Endothelial cell of umbilical vein (primary cell): ENCODE measurements around the gene MBTPS1. TPM values are rescaled to one million over a fixed set of nuclear protein-coding genes. Genes with fewer than 3 reads are reported as not detected.

ENCODE experiments used
- BruUV-seq: library from RNA; stranded (reverse); fragments of 400-500 nt; replicated peaks from 2 replicates; lab custom pipeline; 2021; lab: Mats Ljungman, UMichigan
- CTCF ChIA-PET: fragments of 300-600, 350-600 bp; sonication (Branson Sonifier 250); formaldehyde crosslinking; loops from one replicate; lab custom pipeline; 2021; ENCODE audit warnings: antibody characterized with exemption, inconsistent platforms; lab: Charles Lee
- POLR2A ChIA-PET: fragments of 300-600, 350-600 bp; sonication (Branson Sonifier 250); formaldehyde crosslinking; loops from one replicate; lab custom pipeline; 2021; ENCODE audit warnings: antibody characterized with exemption, inconsistent platforms; lab: Charles Lee
- DNase-seq: peaks from one replicate; pipeline ENCODE4 v3.0.0-alpha.2; 2011; ENCODE audit warnings: low read depth, low spot score
- FAIRE-seq: peaks from 2 replicates; lab custom pipeline; 2011; peaks lifted over from hg19 to GRCh38; lab: Jason Lieb, UNC
- H2AFZ ChIP-seq: 2 replicates; pipeline ENCODE4 v1.6.0; 2012; ENCODE audit warnings: low read depth, low read length, control low read depth, inconsistent platforms
- H3K27ac ChIP-seq: 2 replicates; pipeline ENCODE4 v1.5.1; 2011; ENCODE audit warnings: low read depth, mild to moderate bottlenecking, control low read depth, low read length, moderate library complexity; ENCODE audit not compliant: insufficient read depth
- H3K27me3 ChIP-seq, 2 experiments: 2 replicates each; pipeline versions ENCODE4 v1.6.0 to v1.6.1; 2011; ENCODE audit warnings: low read length in 2 of 2, mixed read lengths in 1 of 2; ENCODE audit not compliant: control insufficient read depth in 2 of 2, insufficient read depth in 2 of 2
- H3K36me3 ChIP-seq, 2 experiments: 2 replicates in 1 of 2; 3 replicates in 1 of 2; pipeline ENCODE4 v1.5.1; 2011; ENCODE audit warnings: low read length in 2 of 2, mild to moderate bottlenecking in 1 of 2, moderate library complexity in 1 of 2; ENCODE audit not compliant: control insufficient read depth in 2 of 2, insufficient read depth in 2 of 2; ENCODE audit errors: extremely low read depth in 1 of 2
- H3K4me1 ChIP-seq: 3 replicates; pipeline ENCODE4 v1.5.1; 2011; ENCODE audit warnings: mild to moderate bottlenecking, low read length; ENCODE audit not compliant: control insufficient read depth, insufficient read depth; ENCODE audit errors: extremely low read depth
- H3K4me2 ChIP-seq: 2 replicates; pipeline ENCODE4 v1.6.1; 2011; ENCODE audit warnings: low read length, control low read depth, mixed read lengths; ENCODE audit not compliant: insufficient read depth
- H3K4me3 ChIP-seq, 3 experiments: fragments of 200-600 bp in 1 of 3; sonication (generic), shearing (Covaris generic) in 1 of 3; replicated peaks in 1 of 3; 2 replicates each; pipeline ENCODE4 v1.5.1; 2011 to 2016; ENCODE audit warnings: control low read depth in 3 of 3, low read length in 3 of 3, mild to moderate bottlenecking in 2 of 3, inconsistent platforms in 1 of 3, low read depth in 1 of 3, moderate library complexity in 1 of 3; ENCODE audit not compliant: insufficient read depth in 1 of 3
- H3K79me2 ChIP-seq: 2 replicates; pipeline ENCODE4 v1.6.0; 2012; ENCODE audit warnings: low read length, inconsistent platforms; ENCODE audit not compliant: control insufficient read depth, insufficient read depth
- H3K9ac ChIP-seq: replicated peaks from 2 replicates; pipeline ENCODE3; 2011; ENCODE audit warnings: low read length, control low read depth; ENCODE audit not compliant: insufficient read depth; ENCODE audit errors: extremely low read depth
- H3K9me1 ChIP-seq: replicated peaks from 3 replicates; pipeline ENCODE4 v1.6.0; 2011; ENCODE audit warnings: mild to moderate bottlenecking, low read length; ENCODE audit not compliant: control insufficient read depth, insufficient read depth; ENCODE audit errors: extremely low read depth
- H3K9me3 ChIP-seq: replicated peaks from 2 replicates; pipeline ENCODE4 v1.5.1; 2012; ENCODE audit warnings: low read length, inconsistent platforms; ENCODE audit not compliant: control insufficient read depth, insufficient read depth
- H4K20me1 ChIP-seq: replicated peaks from 2 replicates; pipeline ENCODE3; 2011; ENCODE audit warnings: mild to moderate bottlenecking, low read length; ENCODE audit not compliant: control insufficient read depth, insufficient read depth; ENCODE audit errors: extremely low read depth
- EZH2 ChIP-seq: IDR thresholded peaks from 2 replicates; pipeline ENCODE4 v1.6.1; 2012; ENCODE audit warnings: borderline replicate concordance, low read depth, mild to moderate bottlenecking, moderate library complexity, low read length, inconsistent platforms; ENCODE audit not compliant: severe bottlenecking
- FOS ChIP-seq: IDR thresholded peaks from 2 replicates; pipeline ENCODE4 v1.6.1; 2011; ENCODE audit warnings: mild to moderate bottlenecking, low read length, moderate library complexity, borderline replicate concordance; ENCODE audit not compliant: insufficient read depth
- GATA2 ChIP-seq: IDR thresholded peaks from 2 replicates; pipeline ENCODE4 v1.7.0; 2011; ENCODE audit warnings: low read depth, mild to moderate bottlenecking, moderate library complexity, mixed read lengths, low read length; ENCODE audit not compliant: insufficient read length, insufficient read depth
- JUN ChIP-seq: IDR thresholded peaks from 2 replicates; pipeline ENCODE4 v1.6.1; 2011; ENCODE audit warnings: borderline replicate concordance, low read depth; ENCODE audit not compliant: insufficient read length, insufficient read depth
- MYC ChIP-seq: IDR thresholded peaks from one replicate; pipeline ENCODE4 v1.6.1; 2011; ENCODE audit warnings: mild to moderate bottlenecking, low read depth, low read length
- POLR2A ChIP-seq: IDR thresholded peaks from 2 replicates; pipeline ENCODE4 v1.6.1; 2012; ENCODE audit warnings: low read depth, mild to moderate bottlenecking, control low read depth, low read length
- POLR2AphosphoS5 ChIP-seq: IDR thresholded peaks from 2 replicates; pipeline ENCODE4 v1.6.1; 2012; ENCODE audit warnings: low read depth, mild to moderate bottlenecking, control low read depth, low read length, moderate library complexity; ENCODE audit not compliant: insufficient read depth
- dilution Hi-C: fragments of 300-500 bp; cut with MboI; formaldehyde crosslinking; loops from one replicate; pipeline ENCODE4 v1.15.0; 2019; ENCODE audit warnings: low sequenced_read_pairs; ENCODE audit not compliant: extremely low pct_ligation_motif_present
- intact Hi-C: fragments of 100-400 bp; cut with micrococcal nuclease; formaldehyde crosslinking; loops from one replicate; pipeline ENCODE4 v1.10.0; 2022
- polyA plus RNA-seq, 4 experiments: library from polyadenylated mRNA; depleted of rRNA in 3 of 4; stranded (reverse) in 3 of 4; unstranded in 1 of 4; fragments of >200 nt; gene quantifications; 2 replicates each; pipeline versions ENCODE4 v1.2.1 to v1.2.3, GENCODE V29; 2011 to 2012; ENCODE audit warnings: missing spikeins in 1 of 4
- total RNA-seq: library from RNA; stranded (reverse); gene quantifications from 2 replicates; pipeline ENCODE4 v1.2.3, GENCODE V29; 2021
- TF ChIP-seq, protein P1 (sequence below), 2 donors: IDR thresholded peaks; 1 replicate in 1 of 2; 2 replicates in 1 of 2; pipeline ENCODE4 v1.5.1; 2011; ENCODE audit warnings: low read length in 2 of 2, mild to moderate bottlenecking in 2 of 2, moderate library complexity in 2 of 2, control low read depth in 1 of 2, inconsistent platforms in 1 of 2, low read depth in 1 of 2; ENCODE audit not compliant: insufficient read depth in 1 of 2; ENCODE audit errors: extremely low read depth in 1 of 2
- TF ChIP-seq, protein P2 (sequence below): IDR thresholded peaks from 2 replicates; pipeline ENCODE4 v1.6.1; 2011; ENCODE audit not compliant: insufficient read depth, insufficient read length

MBTPS1 gene
- total and polyA plus RNA-seq, 2 donors (not counting 3 experiments of a cell fraction or from before 2014, with no cell fraction given): 82.3 to 99.6 TPM

DNA sequence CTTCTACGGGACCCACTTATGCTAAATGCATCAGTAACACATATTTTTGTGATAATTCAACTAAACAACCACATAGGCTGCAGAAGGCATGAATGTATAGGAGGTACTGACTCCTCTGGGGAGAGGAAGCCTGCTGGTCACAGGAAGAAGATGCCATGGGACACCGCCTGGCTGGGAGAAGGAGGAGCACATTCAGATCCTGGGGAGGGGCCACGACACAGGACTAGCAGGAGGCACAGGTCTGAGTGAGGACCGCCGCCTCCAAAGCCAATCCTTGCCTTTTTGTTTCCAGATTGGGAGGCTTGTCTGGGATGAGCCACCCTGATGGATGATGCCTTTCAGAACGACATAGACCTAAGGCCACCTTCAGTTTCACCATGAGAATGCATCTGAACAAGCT is 34.6 kb downstream of the MBTPS1 start:
- no peaks in the 10 kb centered on the region for H3K9me1 ChIP-seq
- no peak overlapping the region for H3K9ac ChIP-seq
- CTCF ChIA-PET: interaction anchor here (1.3 kb wide), 1 partner anchor 105 kb away, joined by 5 read pairs; the partner anchor contains the start of gene TAF1C
- H3K79me2 ChIP-seq: peaks cover 3% of the 10 kb centered on the region
- dilution Hi-C loops: no loop called here
- H3K9me3 ChIP-seq: no peaks in the 10 kb centered on the region
- no peaks in the 10 kb centered on the region for H4K20me1 ChIP-seq
- TF ChIP-seq JUN (no peak), POLR2A (no peak), EZH2 (no peak), GATA2 (no peak), MYC (no peak), POLR2AphosphoS5 (no peak), FOS (no peak)
- TF ChIP-seq, protein P1, sequence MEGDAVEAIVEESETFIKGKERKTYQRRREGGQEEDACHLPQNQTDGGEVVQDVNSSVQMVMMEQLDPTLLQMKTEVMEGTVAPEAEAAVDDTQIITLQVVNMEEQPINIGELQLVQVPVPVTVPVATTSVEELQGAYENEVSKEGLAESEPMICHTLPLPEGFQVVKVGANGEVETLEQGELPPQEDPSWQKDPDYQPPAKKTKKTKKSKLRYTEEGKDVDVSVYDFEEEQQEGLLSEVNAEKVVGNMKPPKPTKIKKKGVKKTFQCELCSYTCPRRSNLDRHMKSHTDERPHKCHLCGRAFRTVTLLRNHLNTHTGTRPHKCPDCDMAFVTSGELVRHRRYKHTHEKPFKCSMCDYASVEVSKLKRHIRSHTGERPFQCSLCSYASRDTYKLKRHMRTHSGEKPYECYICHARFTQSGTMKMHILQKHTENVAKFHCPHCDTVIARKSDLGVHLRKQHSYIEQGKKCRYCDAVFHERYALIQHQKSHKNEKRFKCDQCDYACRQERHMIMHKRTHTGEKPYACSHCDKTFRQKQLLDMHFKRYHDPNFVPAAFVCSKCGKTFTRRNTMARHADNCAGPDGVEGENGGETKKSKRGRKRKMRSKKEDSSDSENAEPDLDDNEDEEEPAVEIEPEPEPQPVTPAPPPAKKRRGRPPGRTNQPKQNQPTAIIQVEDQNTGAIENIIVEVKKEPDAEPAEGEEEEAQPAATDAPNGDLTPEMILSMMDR (IDR thresholded peaks at IDR 0.05; ENCODE audit: extremely low read depth in 1 of 2, insufficient read depth in 1 of 2, low read depth in 1 of 2, low read length in 2 of 2): no peak
- TF ChIP-seq, protein P2, sequence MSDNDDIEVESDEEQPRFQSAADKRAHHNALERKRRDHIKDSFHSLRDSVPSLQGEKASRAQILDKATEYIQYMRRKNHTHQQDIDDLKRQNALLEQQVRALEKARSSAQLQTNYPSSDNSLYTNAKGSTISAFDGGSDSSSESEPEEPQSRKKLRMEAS: no peak
- no peak for FAIRE-seq
- intact Hi-C loops: no loop called here
- no TSS peak for BruUV-seq
- DNase-seq: no peak
- no peaks in the 10 kb centered on the region for H3K27me3 ChIP-seq
- H3K27ac ChIP-seq: no peak overlapping the region
- POLR2A ChIA-PET: no interaction called here
- H3K36me3 ChIP-seq: peaks cover 10 to 42% of the 10 kb centered on the region in 2 experiments
- H3K4me3 ChIP-seq: no peak overlapping the region
- no peak overlapping the region for H3K4me2 ChIP-seq
- no peaks in the 10 kb centered on the region for H3K4me1 ChIP-seq
- H2AFZ ChIP-seq: no peak overlapping the region
